HG03025 (cell line): ENCODE measurements around the gene SSBP1.
"Not testable (repeated sequence)": the region's sequence is repeated elsewhere in the genome, so short reads cannot be mapped to it uniquely, and the experiment has no call there.

Source experiments
- ATAC-seq: cut with Tn5 transposase; IDR thresholded peaks from one replicate; pipeline ENCODE4 v1.9.1; 2021; ENCODE audit warnings: mild to moderate bottlenecking, moderate library complexity; ENCODE audit not compliant: unreplicated experiment, low FRiP score

The SSBP1 gene

GRCh38 chr7:141708351-141708750 is 29.8 kb upstream of the SSBP1 start, which contains the start of gene WEE2:
Gene WEE2 (plus strand): TSS chr7:141708353. CDS start chr7:141708759, 406 bp downstream.
- ATAC-seq: no peak

- no peak for ATAC-seq
Observed at GRCh38 chr7:141709318-141709717, 28.8 kb upstream of the SSBP1 start.

GRCh38 chr7:141709749-141710148 is 28.4 kb upstream of the SSBP1 start:
- ATAC-seq: no peak

DNA sequence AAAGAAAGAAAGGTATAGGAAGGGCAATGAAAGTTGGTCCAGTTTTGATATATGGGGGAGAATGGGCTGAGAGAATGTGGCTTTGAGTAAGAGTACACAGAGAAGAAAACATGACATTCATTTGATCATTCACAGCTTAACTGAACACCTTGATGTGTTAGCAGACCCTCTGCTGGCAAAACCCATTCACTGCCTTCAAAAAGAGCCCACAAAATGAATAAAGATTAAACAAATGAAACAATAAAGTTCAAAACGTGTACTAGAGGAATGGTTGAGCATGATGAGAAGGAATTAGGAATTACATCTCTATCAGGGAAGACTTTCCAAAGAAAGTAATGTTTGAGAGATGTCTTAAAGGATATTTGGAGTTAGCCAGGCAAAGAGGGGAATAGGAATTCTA is 27.9 kb upstream of the SSBP1 start:
- ATAC-seq: no peak

- no peak for ATAC-seq
Observed at GRCh38 chr7:141712603-141713255, 25.4 kb upstream of the SSBP1 start.

DNA sequence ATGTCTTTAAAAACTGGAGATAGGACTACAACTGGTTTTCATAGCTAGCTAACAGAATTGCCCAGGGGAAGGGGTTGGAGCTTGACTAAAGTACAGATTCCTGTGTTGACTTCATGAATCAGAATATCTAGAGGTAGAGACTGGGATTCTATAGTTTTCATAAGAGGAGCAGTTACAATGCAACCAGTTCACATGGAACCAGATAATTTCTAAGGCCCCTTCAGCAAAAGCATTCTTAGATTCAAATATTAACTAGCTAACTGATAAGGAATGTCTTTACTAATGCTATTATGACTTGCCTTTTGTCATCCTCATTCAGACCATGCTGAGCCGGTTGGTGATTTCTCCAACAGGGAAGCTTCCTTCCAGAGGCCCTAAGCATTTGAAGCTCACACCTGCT is 24.3 kb upstream of the SSBP1 start:
- ATAC-seq: no peak

DNA sequence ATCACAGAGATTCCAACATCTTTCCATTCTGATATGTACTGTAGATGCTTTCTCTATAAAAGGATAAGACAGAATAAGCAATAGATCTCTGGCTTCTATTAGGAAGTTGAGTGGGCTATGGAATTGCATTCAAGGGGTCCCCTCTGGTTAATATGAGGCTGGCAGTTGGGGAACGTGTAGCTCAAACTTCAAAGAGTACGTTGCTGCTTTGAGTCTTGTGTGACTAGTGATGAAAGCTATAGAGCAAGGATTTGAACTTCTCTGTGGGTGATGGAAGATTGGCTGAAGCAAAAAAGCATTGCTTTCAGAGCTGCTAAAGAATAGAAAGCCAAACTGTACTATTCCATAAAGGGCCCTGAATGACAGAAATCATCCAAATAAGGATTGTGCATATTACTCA is 23.6 kb upstream of the SSBP1 start:
- ATAC-seq: no peak

- ATAC-seq: no peak
Observed at GRCh38 chr7:141715018-141715417, 23.1 kb upstream of the SSBP1 start.

- ATAC-seq: no peak
Observed at GRCh38 chr7:141715794-141716689, 22.1 kb upstream of the SSBP1 start.

DNA sequence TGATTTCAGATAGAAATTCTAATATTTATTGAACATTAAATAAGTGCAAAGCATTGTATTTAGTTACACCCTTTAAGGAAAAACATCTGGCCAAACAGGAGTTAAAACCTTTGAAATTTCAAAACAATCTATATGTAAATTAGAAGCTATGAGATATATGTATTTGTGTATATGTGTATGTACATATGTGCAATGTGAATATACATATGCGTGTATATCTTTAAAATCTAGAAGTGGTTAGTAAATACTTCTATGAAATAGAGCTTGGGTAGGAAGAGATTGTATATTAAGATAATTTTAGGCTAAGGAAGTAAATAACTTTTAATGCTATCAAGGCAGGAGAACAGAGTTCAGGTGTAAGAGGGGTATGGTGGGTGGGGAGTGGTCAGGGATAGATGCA is 20.7 kb upstream of the SSBP1 start:
- ATAC-seq: no peak

DNA sequence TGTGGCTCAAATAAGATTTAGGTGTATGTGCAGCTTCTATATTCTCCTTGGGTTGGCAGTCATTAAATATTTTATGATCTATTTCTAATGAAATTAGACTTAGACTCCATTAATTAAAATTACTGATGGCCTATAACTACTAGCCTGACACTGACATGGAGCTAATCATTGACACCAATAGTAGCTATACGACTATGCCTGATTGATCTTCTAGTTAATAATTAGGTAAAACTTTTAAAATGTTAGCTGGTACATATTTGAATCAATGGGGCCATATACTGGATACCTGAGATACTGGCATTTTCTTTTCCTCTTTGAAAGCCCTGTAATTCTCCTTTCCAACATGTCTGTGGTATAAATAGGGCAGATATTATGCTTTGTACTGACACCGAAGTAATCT is 15.6 kb upstream of the SSBP1 start:
- ATAC-seq: no peak

DNA sequence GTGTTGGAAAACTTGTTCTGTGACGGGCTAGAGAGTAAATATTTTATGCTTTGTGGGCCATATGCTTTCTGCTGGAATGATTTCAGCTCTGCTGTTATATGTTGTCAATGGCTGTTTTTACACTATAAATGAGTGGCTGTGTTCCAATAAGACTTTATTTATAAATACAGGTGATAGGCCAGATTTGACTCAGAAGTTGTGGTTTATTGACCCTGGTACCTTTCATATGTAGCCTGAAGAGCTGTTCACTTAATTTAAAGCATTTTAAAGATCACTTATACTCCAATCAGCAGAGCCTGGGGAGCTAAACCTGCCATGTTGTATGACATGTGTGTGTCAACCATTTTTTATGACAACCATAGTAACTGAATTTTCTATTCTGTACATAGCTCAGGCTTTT is 9.1 kb upstream of the SSBP1 start:
- no peak for ATAC-seq

GRCh38 chr7:141731476-141732149 is 6.5 kb upstream of the SSBP1 start:
- ATAC-seq: no peak

DNA sequence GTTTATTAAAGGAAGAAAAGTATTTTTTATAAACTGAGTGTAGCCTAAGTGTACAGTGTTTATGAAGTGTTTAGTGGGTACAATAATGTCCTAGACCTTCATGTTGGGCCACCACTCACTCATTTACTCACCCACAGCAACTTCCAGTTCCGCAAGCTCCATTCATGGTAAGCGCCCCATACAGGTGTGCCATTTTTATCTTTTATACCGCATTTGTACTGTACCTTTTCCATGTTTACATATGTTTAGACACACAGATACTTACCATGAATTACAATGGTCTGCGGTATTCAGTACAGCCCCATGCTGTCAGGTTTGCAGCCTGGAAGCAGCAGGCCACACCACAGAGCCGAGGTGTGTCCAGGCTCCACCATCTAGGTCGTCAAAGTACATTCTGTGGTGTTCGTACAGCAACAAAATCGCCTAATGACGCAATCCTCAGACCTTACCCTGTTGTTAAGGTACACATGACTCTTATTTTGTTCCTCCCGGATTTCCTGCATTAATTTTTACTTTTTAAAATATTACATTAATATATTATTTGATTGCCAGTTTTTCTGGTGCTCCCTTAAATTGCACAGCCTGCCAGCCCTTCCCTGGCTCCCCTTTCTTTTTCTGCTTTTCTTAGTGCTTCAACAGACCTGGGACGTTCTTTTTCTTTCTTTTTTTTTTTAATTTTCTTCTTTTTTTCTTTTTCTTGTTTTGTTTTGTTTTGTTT is 881 bp upstream of the SSBP1 start:
- ATAC-seq: no peak

DNA sequence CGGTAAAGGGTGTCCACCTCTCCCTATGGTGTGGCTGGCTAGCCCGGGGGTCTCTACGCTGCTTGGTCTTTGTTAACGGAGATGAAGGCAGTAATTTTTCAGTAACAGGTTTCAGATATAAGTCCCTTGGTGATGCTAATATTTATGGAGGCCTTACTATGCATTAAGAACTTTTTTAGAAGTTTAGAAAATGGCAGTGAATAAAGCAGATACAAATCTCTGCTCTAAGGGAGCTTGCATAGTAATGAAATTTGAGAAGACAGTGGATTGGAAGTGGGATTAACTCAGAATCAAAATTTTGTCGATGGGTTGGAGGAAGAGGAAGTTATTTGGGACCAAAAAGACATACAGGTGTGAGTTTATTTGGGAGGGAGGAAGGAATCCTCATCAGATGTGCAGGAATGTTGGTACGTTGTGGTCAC is 445 bp downstream of the SSBP1 start:
- no peak for ATAC-seq

DNA sequence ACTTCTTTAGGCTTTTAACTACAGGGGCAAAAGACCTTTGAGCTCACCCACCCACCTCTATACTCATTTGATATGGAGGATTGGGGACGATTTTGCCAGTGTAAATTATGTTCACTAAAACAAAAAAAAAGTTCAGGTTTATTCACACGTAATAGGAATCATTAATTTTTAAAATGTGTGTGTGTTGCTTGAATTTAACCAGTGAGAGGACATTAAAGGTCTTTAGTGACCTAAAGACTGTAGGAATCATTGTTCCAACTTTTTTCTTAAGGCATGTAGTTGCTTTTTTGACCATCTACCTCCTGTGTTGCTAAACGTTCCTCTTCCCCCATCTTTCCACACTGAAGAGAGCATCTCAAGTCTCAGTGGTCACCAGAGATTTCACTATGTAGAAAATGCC is 1.1 kb downstream of the SSBP1 start:
- ATAC-seq: no peak

GRCh38 chr7:141742229-141742628 is 4.1 kb downstream of the SSBP1 start:
- ATAC-seq: no peak

DNA sequence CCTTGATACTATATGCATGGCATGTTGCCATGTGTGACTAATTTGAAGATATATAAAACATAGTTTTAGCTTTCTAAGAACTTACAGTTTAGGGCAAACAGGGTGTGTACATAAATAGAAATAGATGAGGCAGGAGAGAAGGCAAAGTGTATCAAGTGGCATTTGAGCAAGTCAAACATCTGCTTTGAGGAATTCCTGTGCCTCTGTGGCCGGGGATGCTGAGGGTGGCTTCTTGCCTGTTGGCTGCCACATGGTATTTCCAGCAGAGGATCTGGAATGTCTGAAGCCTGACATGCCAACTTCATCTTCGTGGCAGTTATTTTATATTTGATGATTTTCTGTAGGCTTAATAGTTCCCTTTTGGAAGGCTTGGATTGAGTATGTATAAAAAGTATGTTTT is 6.0 kb downstream of the SSBP1 start:
- no peak for ATAC-seq

GRCh38 chr7:141748396-141748795 is 10.2 kb downstream of the SSBP1 start:
- no peak for ATAC-seq

DNA sequence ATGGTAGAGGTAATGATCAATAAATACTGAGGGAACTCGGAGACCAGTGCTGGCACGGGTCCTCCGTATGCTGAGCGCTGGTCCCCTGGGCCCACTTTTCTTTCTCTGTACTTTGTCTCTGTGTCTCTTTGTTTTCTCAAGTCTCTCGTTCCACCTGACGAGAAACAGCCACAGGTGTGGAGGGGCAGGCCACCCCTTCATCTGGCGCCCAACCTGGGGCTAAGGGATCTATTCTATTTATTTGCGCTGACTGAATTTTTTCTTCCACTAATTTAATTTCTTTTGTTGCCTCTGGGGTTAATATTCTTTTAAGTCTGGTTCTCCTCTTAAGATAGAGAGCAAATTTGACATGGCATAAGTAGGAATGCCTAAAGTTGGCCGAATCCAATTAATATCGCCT is 13.7 kb downstream of the SSBP1 start:
- not testable (repeated sequence) for ATAC-seq

DNA sequence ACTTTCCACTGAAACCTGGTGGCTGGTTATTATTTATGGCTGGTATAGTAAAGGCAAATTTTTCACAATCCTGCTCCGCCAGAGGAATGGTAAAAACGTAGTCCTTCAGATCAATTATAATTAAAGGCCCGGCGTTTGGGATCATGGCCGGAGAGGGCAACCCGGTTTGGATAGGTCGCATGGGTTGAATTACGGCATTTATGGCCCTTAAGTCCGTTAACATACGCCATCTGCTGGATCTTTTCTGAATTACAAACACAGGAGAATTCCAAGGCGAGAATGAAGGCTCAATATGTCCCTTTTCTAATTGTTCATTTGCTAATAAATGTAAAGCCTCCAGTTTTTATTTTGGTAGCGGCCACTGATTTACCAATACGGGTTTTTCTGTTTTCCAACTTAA is 14.5 kb downstream of the SSBP1 start:
- no peak for ATAC-seq
